Astrocyte (in vitro differentiated cells and primary cell): ENCODE results near the gene CACNA1C. TPM values are rescaled to one million over a fixed set of nuclear protein-coding genes. Genes with fewer than 3 reads are reported as not detected.
A peak's percentile ranks its signal among the peaks of the same experiment; 100 is the strongest.

Experiments used
- DNase-seq: peaks from one replicate; pipeline ENCODE4 v3.0.0-alpha.2; 2010; ENCODE audit warnings: low read depth
- FAIRE-seq: peaks from 2 replicates; lab custom pipeline; 2011; peaks lifted over from hg19 to GRCh38; lab: Jason Lieb, UNC
- H2AFZ ChIP-seq: 2 replicates; pipeline ENCODE4 v1.6.0; 2012; ENCODE audit warnings: low read depth, low read length, inconsistent platforms
- H3K27ac ChIP-seq: 2 replicates; pipeline ENCODE4 v1.5.1; 2011; ENCODE audit warnings: low read depth, low read length, inconsistent platforms
- H3K27me3 ChIP-seq: 2 replicates; pipeline ENCODE4 v1.6.0; 2011; ENCODE audit warnings: low read length, inconsistent platforms; ENCODE audit not compliant: insufficient read depth
- H3K36me3 ChIP-seq: 2 replicates; pipeline ENCODE4 v1.5.1; 2011; ENCODE audit warnings: low read length, inconsistent platforms; ENCODE audit not compliant: insufficient read depth
- H3K4me1 ChIP-seq: 2 replicates; pipeline ENCODE4 v1.5.1; 2011; ENCODE audit warnings: low read length, inconsistent platforms; ENCODE audit not compliant: insufficient read depth
- H3K4me2 ChIP-seq: 2 replicates; pipeline ENCODE4 v1.6.0; 2012; ENCODE audit warnings: low read length, inconsistent platforms
- H3K4me3 ChIP-seq: 2 replicates; pipeline ENCODE4 v1.5.1; 2011; ENCODE audit warnings: low read depth, mild to moderate bottlenecking, low read length, inconsistent platforms; ENCODE audit not compliant: insufficient read depth
- H3K79me2 ChIP-seq: 2 replicates; pipeline ENCODE4 v1.6.0; 2012; ENCODE audit warnings: mild to moderate bottlenecking, low read length, inconsistent platforms; ENCODE audit not compliant: insufficient read depth
- H3K9ac ChIP-seq: 2 replicates; pipeline ENCODE4 v1.6.0; 2012; ENCODE audit warnings: mild to moderate bottlenecking, low read length, inconsistent platforms
- H3K9me3 ChIP-seq: 2 replicates; pipeline ENCODE4 v1.5.1; 2012; ENCODE audit warnings: low read depth, mild to moderate bottlenecking, low read length, inconsistent platforms; ENCODE audit not compliant: insufficient read depth
- H4K20me1 ChIP-seq: 2 replicates; pipeline ENCODE4 v1.6.0; 2012; ENCODE audit warnings: low read length, inconsistent platforms; ENCODE audit not compliant: insufficient read depth
- H3K27ac Mint-ChIP-seq: one replicate; pipeline ENCODE4 v1.8.0; 2021; ENCODE audit warnings: mild to moderate bottlenecking, mixed read lengths; ENCODE audit not compliant: unreplicated experiment
- H3K27me3 Mint-ChIP-seq: one replicate; pipeline ENCODE4 v1.8.0; 2021; ENCODE audit warnings: low read depth, mixed read lengths; ENCODE audit not compliant: unreplicated experiment
- H3K36me3 Mint-ChIP-seq: one replicate; pipeline ENCODE4 v1.8.0; 2021; ENCODE audit warnings: low read depth, mixed read lengths; ENCODE audit not compliant: unreplicated experiment
- H3K4me1 Mint-ChIP-seq: one replicate; pipeline ENCODE4 v1.8.0; 2021; ENCODE audit warnings: low read depth, mixed read lengths; ENCODE audit not compliant: unreplicated experiment
- H3K4me3 Mint-ChIP-seq: one replicate; pipeline ENCODE4 v1.8.0; 2021; ENCODE audit warnings: mild to moderate bottlenecking, moderate library complexity, mixed read lengths; ENCODE audit not compliant: unreplicated experiment
- H3K9me3 Mint-ChIP-seq: one replicate; pipeline ENCODE4 v1.8.0; 2021; ENCODE audit warnings: mild to moderate bottlenecking, mixed read lengths; ENCODE audit not compliant: unreplicated experiment
- EZH2 ChIP-seq: IDR thresholded peaks from 2 replicates; pipeline ENCODE4 v1.6.1; 2012; ENCODE audit warnings: mild to moderate bottlenecking, low read length, inconsistent platforms; ENCODE audit not compliant: insufficient read depth
- total RNA-seq: library from RNA; stranded (reverse); gene quantifications from 2 replicates; pipeline ENCODE4 v1.2.1, GENCODE V29; 2021
- TF ChIP-seq, protein P1 (sequence below): IDR thresholded peaks from 2 replicates; pipeline ENCODE4 v1.5.1; 2011; ENCODE audit warnings: low read depth, mild to moderate bottlenecking, inconsistent platforms, low read length, moderate library complexity; ENCODE audit not compliant: insufficient read depth

CACNA1C gene
- total RNA-seq, 1 donor from 2014 or later = 2.1 TPM

DNA sequence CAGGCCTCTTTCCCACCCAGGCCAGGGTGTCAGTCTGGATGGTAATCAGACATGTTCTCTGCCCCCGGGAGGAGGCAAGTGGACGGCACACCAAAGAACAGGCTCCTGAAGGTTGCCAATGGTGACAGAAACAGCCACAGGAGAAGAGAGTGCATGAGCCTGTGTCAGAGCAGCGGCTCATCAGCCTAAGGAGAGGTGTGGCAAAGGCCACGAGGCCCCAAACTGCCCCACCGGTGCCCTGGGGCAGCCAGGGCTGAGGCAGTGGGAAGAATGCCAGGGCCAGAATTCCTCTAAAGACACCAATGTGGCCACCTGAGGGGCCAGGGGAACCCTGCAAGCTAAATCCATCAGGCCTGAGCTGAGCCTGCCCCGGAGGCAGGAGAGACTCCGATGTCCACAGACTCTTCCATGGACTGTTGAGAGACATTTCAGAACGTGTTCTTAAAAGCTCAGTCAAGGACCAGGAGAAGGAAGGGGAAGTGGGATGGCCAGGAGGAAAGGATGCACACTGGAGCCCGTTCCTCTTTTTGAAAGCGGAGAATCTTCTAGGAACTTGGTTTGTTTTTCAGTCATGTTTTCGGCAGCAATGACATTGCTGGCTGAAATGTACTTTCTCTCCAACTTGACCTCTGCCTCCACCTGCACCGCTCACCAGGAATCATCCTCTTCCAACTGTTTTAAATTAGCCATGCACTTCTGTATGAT lies 565.7 kb downstream of the CACNA1C start:
- H3K36me3 Mint-ChIP-seq = no peaks in the 10 kb centered on the region
- DNase-seq (no peak), FAIRE-seq (no peak)
- no peak overlapping the region for H3K4me3 ChIP-seq
- TF ChIP-seq EZH2 = no peak
- H3K79me2 ChIP-seq = no peaks in the 10 kb centered on the region
- no peaks in the 10 kb centered on the region for H3K27me3 ChIP-seq
- no peak overlapping the region for H3K4me2 ChIP-seq
- no peak overlapping the region for H3K9ac ChIP-seq
- no peaks in the 10 kb centered on the region for H3K9me3 ChIP-seq
- peaks cover 27% of the 10 kb centered on the region for H3K4me1 ChIP-seq
- peaks cover 29% of the 10 kb centered on the region for H3K27me3 Mint-ChIP-seq
- peaks cover 7% of the 10 kb centered on the region for H3K9me3 Mint-ChIP-seq
- no peaks in the 10 kb centered on the region for H4K20me1 ChIP-seq
- no peak overlapping the region for H3K27ac ChIP-seq
- peaks cover 37% of the 10 kb centered on the region for H3K4me1 Mint-ChIP-seq
- no peak overlapping the region for H3K4me3 Mint-ChIP-seq
- no peaks in the 10 kb centered on the region for H3K36me3 ChIP-seq
- no peak overlapping the region for H2AFZ ChIP-seq
- H3K27ac Mint-ChIP-seq = peak overlapping the region; percentile 16

DNA sequence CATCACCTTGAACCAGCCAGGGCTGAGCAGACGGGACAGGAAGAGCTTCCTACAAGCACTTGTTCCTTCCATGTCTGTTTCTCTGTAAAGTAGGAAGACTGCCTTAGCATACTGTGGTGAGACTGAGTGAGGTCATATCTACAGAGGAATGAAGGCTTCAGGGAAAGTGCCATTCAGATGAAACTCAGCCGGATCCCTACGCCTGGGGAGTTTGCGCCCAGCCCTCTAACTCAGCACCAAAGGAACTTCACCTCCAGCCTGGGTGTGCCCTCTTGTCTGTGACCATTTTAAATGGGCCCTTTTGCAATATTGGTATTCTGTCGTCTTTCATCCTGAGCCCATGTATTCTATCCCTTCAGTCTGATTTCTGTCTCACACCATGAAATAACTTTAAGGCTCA lies 566.3 kb downstream of the CACNA1C start:
- TF ChIP-seq, protein P1, sequence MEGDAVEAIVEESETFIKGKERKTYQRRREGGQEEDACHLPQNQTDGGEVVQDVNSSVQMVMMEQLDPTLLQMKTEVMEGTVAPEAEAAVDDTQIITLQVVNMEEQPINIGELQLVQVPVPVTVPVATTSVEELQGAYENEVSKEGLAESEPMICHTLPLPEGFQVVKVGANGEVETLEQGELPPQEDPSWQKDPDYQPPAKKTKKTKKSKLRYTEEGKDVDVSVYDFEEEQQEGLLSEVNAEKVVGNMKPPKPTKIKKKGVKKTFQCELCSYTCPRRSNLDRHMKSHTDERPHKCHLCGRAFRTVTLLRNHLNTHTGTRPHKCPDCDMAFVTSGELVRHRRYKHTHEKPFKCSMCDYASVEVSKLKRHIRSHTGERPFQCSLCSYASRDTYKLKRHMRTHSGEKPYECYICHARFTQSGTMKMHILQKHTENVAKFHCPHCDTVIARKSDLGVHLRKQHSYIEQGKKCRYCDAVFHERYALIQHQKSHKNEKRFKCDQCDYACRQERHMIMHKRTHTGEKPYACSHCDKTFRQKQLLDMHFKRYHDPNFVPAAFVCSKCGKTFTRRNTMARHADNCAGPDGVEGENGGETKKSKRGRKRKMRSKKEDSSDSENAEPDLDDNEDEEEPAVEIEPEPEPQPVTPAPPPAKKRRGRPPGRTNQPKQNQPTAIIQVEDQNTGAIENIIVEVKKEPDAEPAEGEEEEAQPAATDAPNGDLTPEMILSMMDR = no peak
- TF ChIP-seq EZH2 = no peak
- peaks cover 22% of the 10 kb centered on the region for H3K4me1 ChIP-seq
- H3K27ac Mint-ChIP-seq = peak overlapping the region; percentile 16
- no peaks in the 10 kb centered on the region for H3K27me3 ChIP-seq
- no peak overlapping the region for H3K27ac ChIP-seq
- peaks cover 7% of the 10 kb centered on the region for H3K9me3 Mint-ChIP-seq
- H3K79me2 ChIP-seq = no peaks in the 10 kb centered on the region
- peaks cover 34% of the 10 kb centered on the region for H3K27me3 Mint-ChIP-seq
- no peak for DNase-seq
- H3K36me3 Mint-ChIP-seq = no peaks in the 10 kb centered on the region
- no peaks in the 10 kb centered on the region for H3K36me3 ChIP-seq
- H3K4me2 ChIP-seq = no peak overlapping the region
- H2AFZ ChIP-seq = no peak overlapping the region
- H3K4me3 Mint-ChIP-seq = no peak overlapping the region
- no peak overlapping the region for H3K9ac ChIP-seq
- H4K20me1 ChIP-seq = no peaks in the 10 kb centered on the region
- H3K9me3 ChIP-seq = no peaks in the 10 kb centered on the region
- H3K4me3 ChIP-seq = no peak overlapping the region
- peaks cover 30% of the 10 kb centered on the region for H3K4me1 Mint-ChIP-seq
- FAIRE-seq = no peak

DNA sequence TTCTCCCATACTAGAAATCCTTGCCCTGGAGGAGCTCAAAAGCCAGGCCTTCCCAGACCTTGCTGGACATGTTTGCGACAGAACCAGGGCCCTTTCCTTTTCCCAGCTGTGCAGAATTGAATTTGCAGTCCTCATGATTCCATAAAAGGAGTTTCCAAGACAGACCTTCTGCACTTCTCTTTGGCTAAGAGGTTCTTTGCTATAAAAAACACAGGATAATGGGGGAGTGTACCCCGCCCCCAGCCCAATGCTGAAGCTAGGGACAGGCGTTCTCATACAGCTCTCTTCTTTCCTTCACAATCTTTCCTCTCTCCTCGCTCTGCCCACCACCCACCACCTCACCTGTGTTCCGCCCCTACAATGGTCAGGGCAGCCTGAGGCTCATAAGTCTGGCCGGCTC lies 569.7 kb downstream of the CACNA1C start:
- Histone ChIP-seq H3K9ac (no peak overlapping the region), H3K4me1 (no peaks in the 10 kb centered on the region), H4K20me1 (no peaks in the 10 kb centered on the region), H3K4me3 (no peak overlapping the region), H3K4me2 (no peak overlapping the region), H3K79me2 (no peaks in the 10 kb centered on the region), H3K27me3 (no peaks in the 10 kb centered on the region), H2AFZ (no peak overlapping the region), H3K27ac (no peak overlapping the region), H3K9me3 (no peaks in the 10 kb centered on the region), H3K36me3 (no peaks in the 10 kb centered on the region)
- Mint-ChIP-seq H3K27ac (no peak overlapping the region), H3K27me3 (peaks cover 36% of the 10 kb centered on the region), H3K4me1 (peaks cover 17% of the 10 kb centered on the region), H3K4me3 (no peak overlapping the region), H3K9me3 (peaks cover 7% of the 10 kb centered on the region), H3K36me3 (no peaks in the 10 kb centered on the region)
- no peak for TF ChIP-seq EZH2
- no peak for FAIRE-seq
- no peak for DNase-seq
